IMR-90 (cell line): Measurements from ENCODE around the gene FANK1. TPM values are rescaled to one million over a fixed set of nuclear protein-coding genes. Genes with fewer than 3 reads are reported as not detected.

Experiments
- ATAC-seq: fragments of 200-7000 bp; cut with Tn5 transposase; 2 replicates; pipeline ENCODE4 v1.9.1; 2020; ENCODE audit warnings: low read depth, mild to moderate bottlenecking, moderate library complexity
- BruUV-seq: library from RNA; stranded (reverse); fragments of 400-500 nt; replicated peaks from 2 replicates; lab custom pipeline; 2021; lab: Mats Ljungman, UMichigan
- CTCF ChIA-PET: fragments of 300-600 bp; formaldehyde crosslinking; extraction: SDS; loops from one replicate; lab custom pipeline; 2021; ENCODE audit warnings: antibody characterized with exemption; lab: Yijun Ruan, JAX
- POLR2A ChIA-PET: fragments of 300-600 bp; sonication (Branson Sonifier 250); formaldehyde crosslinking; loops from one replicate; lab custom pipeline; 2022; ENCODE audit warnings: antibody characterized with exemption; ENCODE audit not compliant: unreplicated experiment; lab: Charles Lee
- DNase-seq: peaks from one replicate; pipeline ENCODE4 v3.0.0; 2013
- H2AFZ ChIP-seq: replicated peaks from 2 replicates; pipeline ENCODE3; 2013; ENCODE audit warnings: low read length, mild to moderate bottlenecking; ENCODE audit not compliant: poor library complexity
- H2AK5ac ChIP-seq: 2 replicates; pipeline ENCODE4 v1.6.1; 2013; ENCODE audit warnings: low read depth, low read length, inconsistent platforms
- H2AK9ac ChIP-seq: replicated peaks from 2 replicates; pipeline ENCODE3; 2013; ENCODE audit warnings: mild to moderate bottlenecking, low read depth, low read length, moderate library complexity; ENCODE audit not compliant: poor library complexity
- H2BK120ac ChIP-seq: 2 replicates; pipeline ENCODE4 v1.6.1; 2013; ENCODE audit warnings: low read depth, low read length, inconsistent platforms
- H2BK15ac ChIP-seq: 3 replicates; pipeline ENCODE4 v1.6.1; 2013; ENCODE audit warnings: low read depth, low read length, inconsistent platforms
- H2BK20ac ChIP-seq: 2 replicates; pipeline ENCODE4 v1.6.1; 2013; ENCODE audit warnings: low read depth, mild to moderate bottlenecking, inconsistent platforms, low read length, moderate library complexity
- H2BK5ac ChIP-seq: 2 replicates; pipeline ENCODE4 v1.6.1; 2013; ENCODE audit warnings: mild to moderate bottlenecking, low read depth, low read length, inconsistent platforms; ENCODE audit not compliant: poor library complexity, severe bottlenecking
- H3K14ac ChIP-seq: replicated peaks from 2 replicates; pipeline ENCODE4 v1.6.1; 2013; ENCODE audit warnings: low read depth, low read length, inconsistent platforms
- H3K18ac ChIP-seq: 2 replicates; pipeline ENCODE4 v1.6.1; 2013; ENCODE audit warnings: low read depth, low read length, control low read depth
- H3K23ac ChIP-seq: 2 replicates; pipeline ENCODE4 v1.6.1; 2013; ENCODE audit warnings: low read depth, low read length, inconsistent platforms
- H3K27ac ChIP-seq: 2 replicates; pipeline ENCODE4 v1.5.1; 2013; ENCODE audit warnings: mild to moderate bottlenecking, control low read depth, low read length; ENCODE audit not compliant: insufficient read depth
- H3K27me3 ChIP-seq: 2 replicates; pipeline ENCODE4 v1.6.1; 2013; ENCODE audit warnings: low read length; ENCODE audit not compliant: control insufficient read depth, insufficient read depth
- H3K36me3 ChIP-seq: 2 replicates; pipeline ENCODE4 v1.6.1; 2013; ENCODE audit warnings: low read length, mixed read lengths; ENCODE audit not compliant: control insufficient read depth, insufficient read depth
- H3K4ac ChIP-seq: 2 replicates; pipeline ENCODE4 v1.6.1; 2013; ENCODE audit warnings: low read depth, low read length, inconsistent platforms
- H3K4me1 ChIP-seq: 2 replicates; pipeline ENCODE4 v1.6.1; 2013; ENCODE audit warnings: low read length, mixed read lengths; ENCODE audit not compliant: control insufficient read depth, insufficient read depth
- H3K4me2 ChIP-seq: 2 replicates; pipeline ENCODE4 v1.6.1; 2013; ENCODE audit warnings: low read depth, mild to moderate bottlenecking, control low read depth, low read length, moderate library complexity
- H3K4me3 ChIP-seq: 2 replicates; pipeline ENCODE4 v1.5.1; 2013; ENCODE audit warnings: low read depth, mild to moderate bottlenecking, control low read depth, low read length, moderate library complexity; ENCODE audit not compliant: insufficient read depth
- H3K56ac ChIP-seq: 2 replicates; pipeline ENCODE4 v1.6.1; 2013; ENCODE audit warnings: low read length, inconsistent platforms; ENCODE audit not compliant: insufficient read depth; ENCODE audit errors: extremely low read depth
- H3K79me1 ChIP-seq, 2 experiments: 2 replicates each; pipeline ENCODE4 v1.6.1; 2013; ENCODE audit warnings: low read length in 2 of 2, inconsistent platforms in 1 of 2, low read depth in 1 of 2
- H3K9ac ChIP-seq: 2 replicates; pipeline ENCODE4 v1.6.1; 2013; ENCODE audit warnings: low read depth, low read length, control low read depth
- H3K9me1 ChIP-seq: 2 replicates; pipeline ENCODE4 v1.6.1; 2013; ENCODE audit warnings: low read length, inconsistent platforms; ENCODE audit not compliant: insufficient read depth
- H3K9me3 ChIP-seq: 2 replicates; pipeline ENCODE4 v1.6.1; 2013; ENCODE audit warnings: low read length; ENCODE audit not compliant: control insufficient read depth, insufficient read depth
- H4K20me1 ChIP-seq: 2 replicates; pipeline ENCODE4 v1.6.1; 2013; ENCODE audit warnings: low read length, inconsistent platforms; ENCODE audit not compliant: insufficient read depth
- H4K5ac ChIP-seq: 2 replicates; pipeline ENCODE4 v1.6.1; 2013; ENCODE audit warnings: mild to moderate bottlenecking, low read depth, low read length, control low read depth
- H4K8ac ChIP-seq, 2 experiments: 2 replicates each; pipeline ENCODE4 v1.6.1; 2013; ENCODE audit warnings: low read depth in 2 of 2, low read length in 2 of 2, control low read depth in 1 of 2, inconsistent platforms in 1 of 2
- H4K91ac ChIP-seq: 2 replicates; pipeline ENCODE4 v1.6.1; 2013; ENCODE audit warnings: low read depth, low read length, inconsistent platforms; ENCODE audit not compliant: insufficient read depth
- FOS ChIP-seq: fragments of 150-350 bp; IDR thresholded peaks from 2 replicates; pipeline ENCODE4 v1.6.1; 2016; ENCODE audit warnings: low read depth, low read length
- MAFK ChIP-seq: IDR thresholded peaks from 2 replicates; pipeline ENCODE4 v1.6.1; 2012; ENCODE audit warnings: low read depth, low read length, improper control_type of control experiment
- MAZ ChIP-seq: IDR thresholded peaks from 2 replicates; pipeline ENCODE4 v1.6.1; 2012; ENCODE audit warnings: low read depth, mild to moderate bottlenecking, low read length, improper control_type of control experiment, moderate library complexity, borderline replicate concordance
- RAD21 ChIP-seq: IDR thresholded peaks from 2 replicates; pipeline ENCODE4 v1.6.1; 2012; ENCODE audit warnings: low read length, improper control_type of control experiment
- RFX5 ChIP-seq: IDR thresholded peaks from 2 replicates; pipeline ENCODE4 v1.8.0; 2012; ENCODE audit warnings: low read depth, mild to moderate bottlenecking, low read length, moderate library complexity
- SMC3 ChIP-seq: fragments of 150-350 bp; IDR thresholded peaks from 2 replicates; pipeline ENCODE4 v1.6.1; 2016; ENCODE audit warnings: low read depth, mild to moderate bottlenecking, antibody characterized with exemption, low read length, moderate library complexity
- WGBS, 2 experiments: methylation state at CpG; one replicate each; pipeline versions ENCODE4 v1.1.5 to v1.1.7; 2013; ENCODE audit warnings: missing lambda C conversion rate in 2 of 2; ENCODE audit not compliant: insufficient read length in 1 of 2; ENCODE audit errors: extremely low coverage in 2 of 2; 5-methylcytosine and 5-hydroxymethylcytosine counted together
- dilution Hi-C: fragments of 300-500 bp; cut with HindIII; formaldehyde crosslinking; loops from one replicate; pipeline ENCODE4 v1.14.3; 2018; ENCODE audit warnings: low sequenced_read_pairs; ENCODE audit not compliant: unreplicated experiment
- in situ Hi-C: fragments of 300-500 bp; cut with MboI; formaldehyde crosslinking; loops from 3 replicates; pipeline ENCODE4 v1.14.3; 2019; ENCODE audit warnings: low sequenced_read_pairs, inconsistent platforms, mixed read lengths
- intact Hi-C: fragments of 100-400 bp; cut with micrococcal nuclease; formaldehyde crosslinking; loops from 2 replicates; pipeline ENCODE4 v1.10.0; 2022
- polyA plus RNA-seq, 3 experiments: library from polyadenylated mRNA; depleted of rRNA; stranded (reverse); fragments of >200 nt; gene quantifications; 2 replicates each; pipeline ENCODE4 v1.2.3, GENCODE V29; 2012; ENCODE audit warnings: low replicate concordance in 1 of 3
- total RNA-seq: library from RNA; depleted of rRNA; stranded (reverse); fragments of >200 nt; gene quantifications from 2 replicates; pipeline ENCODE4 v1.2.3, GENCODE V29; 2012
- TF ChIP-seq, protein P1 (sequence below): conservative IDR thresholded peaks from 2 replicates; pipeline ENCODE4 v1.5.1; 2012; ENCODE audit warnings: mild to moderate bottlenecking, low read depth, low read length, improper control_type of control experiment

The FANK1 gene
- total and polyA plus RNA-seq, 2 of the 4 experiments (the other 2 are of a cell fraction), result 0.90 to 2.2 TPM

- Histone ChIP-seq H3K4me3 (no peak overlapping the region), H3K36me3 (no peaks in the 10 kb centered on the region), H3K18ac (no peak overlapping the region), H3K4me2 (no peak overlapping the region), H2BK15ac (no peak overlapping the region), H2AFZ (no peak overlapping the region), H3K4ac (no peak overlapping the region), H3K9me3 (no peaks in the 10 kb centered on the region; the same call in 1 of the 2 replicates), H3K23ac (no peak overlapping the region), H3K27ac (no peak overlapping the region), H2AK9ac (no peak overlapping the region), H2BK120ac (no peak overlapping the region), H3K79me1 (no peaks in the 10 kb centered on the region), H3K4me1 (0 out of 2 replicates have a peak, but pooled peaks cover 3% of the 10 kb centered on the region), H4K5ac (no peak overlapping the region), H2BK20ac (no peak overlapping the region), H3K9ac (no peak overlapping the region), H4K8ac (no peak overlapping the region), H4K91ac (no peak overlapping the region), H3K27me3 (no peaks in the 10 kb centered on the region), H4K20me1 (no peaks in the 10 kb centered on the region), H2BK5ac (no peak overlapping the region), H3K56ac (no peak overlapping the region), H3K9me1 (no peaks in the 10 kb centered on the region), H3K14ac (no peak overlapping the region), H2AK5ac (no peak overlapping the region)
- no peak for ATAC-seq
- WGBS, 2 experiments, result no CpG with 5 or more reads among the region's 4 CpGs
- ChIA-PET POLR2A (no interaction called here), CTCF (interaction anchor here (1.1 kb wide), 1 partner anchor 18 kb away, joined by 3 read pairs; no protein-coding TSS in a partner anchor)
- intact Hi-C loops (no loop called here), dilution Hi-C loops (no loop called here), in situ Hi-C loops (no loop called here)
- no peak for TF ChIP-seq RFX5
- TF ChIP-seq FOS, result no peak
- TF ChIP-seq MAFK, result no peak
- no peak for TF ChIP-seq SMC3
- TF ChIP-seq RAD21, result no peak
- no peak for TF ChIP-seq MAZ
- TF ChIP-seq, protein P1, sequence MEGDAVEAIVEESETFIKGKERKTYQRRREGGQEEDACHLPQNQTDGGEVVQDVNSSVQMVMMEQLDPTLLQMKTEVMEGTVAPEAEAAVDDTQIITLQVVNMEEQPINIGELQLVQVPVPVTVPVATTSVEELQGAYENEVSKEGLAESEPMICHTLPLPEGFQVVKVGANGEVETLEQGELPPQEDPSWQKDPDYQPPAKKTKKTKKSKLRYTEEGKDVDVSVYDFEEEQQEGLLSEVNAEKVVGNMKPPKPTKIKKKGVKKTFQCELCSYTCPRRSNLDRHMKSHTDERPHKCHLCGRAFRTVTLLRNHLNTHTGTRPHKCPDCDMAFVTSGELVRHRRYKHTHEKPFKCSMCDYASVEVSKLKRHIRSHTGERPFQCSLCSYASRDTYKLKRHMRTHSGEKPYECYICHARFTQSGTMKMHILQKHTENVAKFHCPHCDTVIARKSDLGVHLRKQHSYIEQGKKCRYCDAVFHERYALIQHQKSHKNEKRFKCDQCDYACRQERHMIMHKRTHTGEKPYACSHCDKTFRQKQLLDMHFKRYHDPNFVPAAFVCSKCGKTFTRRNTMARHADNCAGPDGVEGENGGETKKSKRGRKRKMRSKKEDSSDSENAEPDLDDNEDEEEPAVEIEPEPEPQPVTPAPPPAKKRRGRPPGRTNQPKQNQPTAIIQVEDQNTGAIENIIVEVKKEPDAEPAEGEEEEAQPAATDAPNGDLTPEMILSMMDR, result no peak
- BruUV-seq, result no TSS peak
- no peak for DNase-seq
Measured at GRCh38 chr10:126041117-126041516, 144.8 kb downstream of the FANK1 start.
